GM19397 (cell line): ENCODE measurements around the gene TNPO1.

Experiments used
- ATAC-seq: cut with Tn5 transposase; IDR thresholded peaks from one replicate; pipeline ENCODE4 v1.9.1; 2021; ENCODE audit warnings: mild to moderate bottlenecking, moderate library complexity; ENCODE audit not compliant: unreplicated experiment

The TNPO1 gene

GRCh38 chr5:72850113-72850512 lies 33.7 kb downstream of the TNPO1 start:
- ATAC-seq, result no peak

- no peak for ATAC-seq
Measured at GRCh38 chr5:72852356-72852755, 35.9 kb downstream of the TNPO1 start.

- ATAC-seq, result no peak
Measured at GRCh38 chr5:72854419-72854818, 38.0 kb downstream of the TNPO1 start.

- ATAC-seq, result no peak
Measured at GRCh38 chr5:72855821-72856220, 39.4 kb downstream of the TNPO1 start.

GRCh38 chr5:72857396-72857795 lies 40.9 kb downstream of the TNPO1 start:
- no peak for ATAC-seq

GRCh38 chr5:72859127-72859526 lies 42.7 kb downstream of the TNPO1 start:
- no peak for ATAC-seq

- ATAC-seq, result no peak
Measured at GRCh38 chr5:72860499-72860898, 44.0 kb downstream of the TNPO1 start.

GRCh38 chr5:72871366-72872024 lies 55.0 kb downstream of the TNPO1 start:
- no peak for ATAC-seq

GRCh38 chr5:72878854-72879253 lies 62.4 kb downstream of the TNPO1 start:
- no peak for ATAC-seq

GRCh38 chr5:72882989-72883388 lies 66.5 kb downstream of the TNPO1 start:
- ATAC-seq, result no peak

- no peak for ATAC-seq
Measured at GRCh38 chr5:72883850-72884249, 67.4 kb downstream of the TNPO1 start.

- no peak for ATAC-seq
Measured at GRCh38 chr5:72884892-72885291, 68.4 kb downstream of the TNPO1 start.

- ATAC-seq, result no peak
Measured at GRCh38 chr5:72885824-72886223, 69.4 kb downstream of the TNPO1 start.

GRCh38 chr5:72888595-72888994 lies 72.1 kb downstream of the TNPO1 start:
- no peak for ATAC-seq

- no peak for ATAC-seq
Measured at GRCh38 chr5:72889324-72889723, 72.9 kb downstream of the TNPO1 start.

GRCh38 chr5:72892846-72893245 lies 76.4 kb downstream of the TNPO1 start:
- ATAC-seq, result no peak

- ATAC-seq, result no peak
Measured at GRCh38 chr5:72895758-72896157, 79.3 kb downstream of the TNPO1 start.

- no peak for ATAC-seq
Measured at GRCh38 chr5:72906806-72907205, 90.3 kb downstream of the TNPO1 start.

- no peak for ATAC-seq
Measured at GRCh38 chr5:72908664-72909063, 92.2 kb downstream of the TNPO1 start.

- ATAC-seq, result no peak
Measured at GRCh38 chr5:72917371-72917776, 100.9 kb downstream of the TNPO1 start.

- ATAC-seq, result no peak
Measured at GRCh38 chr5:72920690-72921502, 104.4 kb downstream of the TNPO1 start.

GRCh38 chr5:72921886-72922285 lies 105.4 kb downstream of the TNPO1 start:
- no peak for ATAC-seq
